Liver (tissue), 9 donors: ENCODE data around the gene CENPX. TPM values are rescaled to one million over a fixed set of nuclear protein-coding genes. Genes with fewer than 3 reads are reported as not detected.

ENCODE experiments used
- DNase-seq: peaks from one replicate; pipeline ENCODE4 v3.0.0-alpha.2; 2017; ENCODE audit warnings: low spot score
- H3K27ac ChIP-seq, 2 donors: one replicate each; pipeline ENCODE4 v1.7.0; 2013; ENCODE audit warnings: inconsistent platforms in 2 of 2, low read length in 2 of 2, control low read depth in 1 of 2, low read depth in 1 of 2, mild to moderate bottlenecking in 1 of 2
- H3K27me3 ChIP-seq, 4 donors: one replicate each; pipeline versions ENCODE4 v1.6.1 to v1.7.0; 2013; ENCODE audit warnings: low read length in 3 of 4, inconsistent platforms in 1 of 4, mild to moderate bottlenecking in 1 of 4, moderate library complexity in 1 of 4; ENCODE audit not compliant: control insufficient read depth in 4 of 4, insufficient read depth in 4 of 4
- H3K36me3 ChIP-seq, 4 donors: one replicate each; pipeline versions ENCODE4 v1.6.1 to v1.7.0; 2013; ENCODE audit warnings: low read length in 3 of 4, mild to moderate bottlenecking in 3 of 4, low read depth in 1 of 4, moderate library complexity in 1 of 4; ENCODE audit not compliant: control insufficient read depth in 4 of 4, insufficient read depth in 3 of 4
- H3K4me1 ChIP-seq, 4 donors: one replicate each; pipeline versions ENCODE4 v1.6.1 to v1.7.0; 2013; ENCODE audit warnings: low read length in 3 of 4, mild to moderate bottlenecking in 3 of 4, moderate library complexity in 1 of 4; ENCODE audit not compliant: control insufficient read depth in 4 of 4, insufficient read depth in 4 of 4
- H3K4me3 ChIP-seq, 3 donors: one replicate each; pipeline versions ENCODE4 v1.6.1 to v1.7.0; 2013; ENCODE audit warnings: low read length in 3 of 3, control low read depth in 1 of 3, low read depth in 1 of 3, mild to moderate bottlenecking in 1 of 3
- H3K9ac ChIP-seq, 2 donors: one replicate each; pipeline ENCODE4 v1.7.0; 2013; ENCODE audit warnings: low read length in 2 of 2, mild to moderate bottlenecking in 2 of 2, moderate library complexity in 2 of 2, control low read depth in 1 of 2, low read depth in 1 of 2
- H3K9me3 ChIP-seq, 4 donors: one replicate each; pipeline versions ENCODE4 v1.6.1 to v1.7.0; 2013; ENCODE audit warnings: low read length in 3 of 4; ENCODE audit not compliant: control insufficient read depth in 4 of 4
- EGR1 ChIP-seq, 2 donors: IDR thresholded peaks; 2 replicates each; pipeline ENCODE4 v1.6.1; 2016 to 2018; ENCODE audit warnings: antibody characterized with exemption in 2 of 2, low read depth in 2 of 2
- HNF4A ChIP-seq, 2 donors: conservative IDR thresholded peaks; 2 replicates each; pipeline ENCODE4 v1.6.1; 2016; ENCODE audit warnings: antibody characterized with exemption in 2 of 2, mild to moderate bottlenecking in 2 of 2
- NR2F2 ChIP-seq: IDR thresholded peaks from 2 replicates; pipeline ENCODE4 v1.6.1; 2016; ENCODE audit warnings: antibody characterized with exemption
- TAF1 ChIP-seq: conservative IDR thresholded peaks from 2 replicates; pipeline ENCODE4 v1.6.1; 2016; ENCODE audit warnings: antibody characterized with exemption, mild to moderate bottlenecking
- WGBS: extraction: QIAGEN DNeasy Blood & Tissue Kit; methylation state at CpG from one replicate; pipeline ENCODE4 v1.1.7; 2013; 5-methylcytosine and 5-hydroxymethylcytosine counted together
- polyA plus RNA-seq, 2 donors: library from polyadenylated mRNA; stranded (reverse) in 1 of 2; unstranded in 1 of 2; fragments of 200-250 nt in 1 of 2; fragments of >200 nt in 1 of 2; fragmentation: Nextera tagmentation in 1 of 2; extraction: Ambion mirVana in 1 of 2; gene quantifications; one replicate each; pipeline versions ENCODE4 v1.2.1 to v1.2.3, GENCODE V29; 2013 to 2015
- total RNA-seq, 2 donors: library from RNA; depleted of rRNA; stranded (reverse); fragments of >200 nt; gene quantifications; one replicate each; pipeline ENCODE4 v1.2.3, GENCODE V29; 2014
- TF ChIP-seq, protein P1 (sequence below): IDR thresholded peaks from 2 replicates; pipeline ENCODE4 v1.6.1; 2016; ENCODE audit warnings: antibody characterized with exemption
- TF ChIP-seq, protein P2 (sequence below): fragments of 150-350 bp; IDR thresholded peaks from 2 replicates; pipeline ENCODE4 v1.5.1; 2017; ENCODE audit warnings: improper control_type of control experiment, low read depth, low read length; ENCODE audit not compliant: missing input control
- donor health status: healthy.
- donor health status: healthy.
- donor health status: healthy.
- donor health status: healthy.
- donor health status: healthy.

Gene CENPX
- total and polyA plus RNA-seq, 4 donors, result 22.5 to 83.9 (median 44.9) TPM

DNA sequence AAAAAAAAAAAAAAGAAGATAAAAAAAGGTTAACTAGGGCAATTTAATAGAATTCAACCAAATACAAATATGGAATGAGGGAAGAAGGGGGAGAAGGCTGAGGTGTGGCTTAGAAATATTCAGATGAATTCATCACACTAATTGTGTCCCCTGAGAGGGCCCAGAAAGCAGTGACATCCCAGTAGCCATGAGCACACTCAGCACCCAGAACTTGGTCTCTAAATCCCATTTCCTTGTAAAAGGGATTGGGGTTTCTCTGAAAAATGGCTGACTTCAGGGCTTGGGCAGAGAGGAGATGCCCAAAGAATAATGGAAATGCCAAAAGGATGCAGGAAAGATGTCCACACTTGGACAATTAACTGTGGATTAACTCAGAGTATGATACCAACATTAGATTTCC lies 49.2 kb downstream of the CENPX start:
- TF ChIP-seq, protein P1, sequence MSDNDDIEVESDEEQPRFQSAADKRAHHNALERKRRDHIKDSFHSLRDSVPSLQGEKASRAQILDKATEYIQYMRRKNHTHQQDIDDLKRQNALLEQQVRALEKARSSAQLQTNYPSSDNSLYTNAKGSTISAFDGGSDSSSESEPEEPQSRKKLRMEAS, result no peak
- no peak for TF ChIP-seq HNF4A (conservative IDR thresholded peaks at IDR 0.05)
- Histone ChIP-seq H3K4me3 (no peak overlapping the region), H3K9me3 (peaks cover 0 to 2% (median 0%) of the 10 kb centered on the region in 4 donors), H3K4me1 (peaks cover 3 to 26% (median 11%) of the 10 kb centered on the region in 4 donors), H3K27me3 (no peaks in the 10 kb centered on the region), H3K9ac (no peak overlapping the region), H3K36me3 (no peaks in the 10 kb centered on the region), H3K27ac (no peak overlapping the region)
- DNase-seq, result no peak

DNA sequence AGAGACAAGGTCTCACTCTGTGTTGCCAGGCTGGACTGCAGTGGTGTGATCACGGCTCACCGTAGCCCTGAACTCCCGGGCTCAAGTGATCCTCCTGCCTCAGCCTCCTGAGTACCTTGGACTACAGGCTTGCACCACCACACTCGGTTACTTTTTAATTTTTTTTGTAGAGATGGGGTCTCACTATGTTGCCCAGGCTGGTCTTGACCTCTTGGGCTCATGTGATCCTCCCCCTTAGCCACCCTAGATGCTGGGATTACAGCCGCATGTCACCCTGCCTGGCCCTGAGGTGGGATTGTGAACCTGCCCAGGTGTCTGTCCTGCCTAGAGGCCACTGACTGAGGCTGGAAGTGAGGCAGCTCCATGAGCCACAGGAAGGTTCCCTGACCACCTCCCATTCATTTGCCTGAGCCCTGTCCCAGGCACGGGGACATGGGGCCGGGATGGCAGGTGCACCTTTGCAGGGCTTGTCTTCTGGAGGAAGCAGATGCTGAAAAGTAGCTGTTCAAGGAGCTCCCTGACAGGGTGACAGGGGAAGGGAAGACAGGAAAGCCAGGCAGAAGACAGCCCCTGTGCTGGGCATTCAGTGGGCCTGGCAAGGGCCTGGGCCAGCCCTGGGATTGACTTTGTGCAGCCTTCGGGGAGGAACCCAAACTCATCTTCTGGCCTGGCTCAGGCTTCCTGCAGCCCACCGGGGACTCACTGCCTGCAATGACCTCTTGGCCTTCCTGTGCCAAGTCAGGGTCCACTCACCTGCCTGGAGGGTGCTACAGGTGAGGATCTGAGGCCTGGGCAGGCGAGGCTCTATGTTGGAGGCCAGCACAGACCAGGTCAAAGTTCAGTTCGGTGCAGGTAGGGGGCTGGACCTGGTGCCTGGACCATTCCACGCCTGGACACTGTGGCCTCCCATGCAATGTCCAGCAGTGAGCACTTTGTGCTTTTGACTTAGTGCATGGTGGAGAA lies 53.5 kb downstream of the CENPX start:
- Histone ChIP-seq H3K4me1 (peaks cover 8 to 33% (median 18%) of the 10 kb centered on the region in 4 donors), H3K36me3 (no peaks in the 10 kb centered on the region), H3K27ac (no peak overlapping the region), H3K4me3 (no peak overlapping the region), H3K9me3 (peaks cover 0 to 2% (median 0%) of the 10 kb centered on the region in 4 donors), H3K27me3 (no peaks in the 10 kb centered on the region), H3K9ac (no peak overlapping the region)
- WGBS, result 79% methylated on average over 12 of the region's 12 CpGs
- TF ChIP-seq EGR1 (IDR thresholded peaks at IDR 0.05; ENCODE audit: low read depth in 2 of 2) (no peak), NR2F2 (no peak), TAF1 (no peak), HNF4A (conservative IDR thresholded peaks at IDR 0.05) (peak in 1 of 2 donors; percentile 16)
- TF ChIP-seq, protein P2, sequence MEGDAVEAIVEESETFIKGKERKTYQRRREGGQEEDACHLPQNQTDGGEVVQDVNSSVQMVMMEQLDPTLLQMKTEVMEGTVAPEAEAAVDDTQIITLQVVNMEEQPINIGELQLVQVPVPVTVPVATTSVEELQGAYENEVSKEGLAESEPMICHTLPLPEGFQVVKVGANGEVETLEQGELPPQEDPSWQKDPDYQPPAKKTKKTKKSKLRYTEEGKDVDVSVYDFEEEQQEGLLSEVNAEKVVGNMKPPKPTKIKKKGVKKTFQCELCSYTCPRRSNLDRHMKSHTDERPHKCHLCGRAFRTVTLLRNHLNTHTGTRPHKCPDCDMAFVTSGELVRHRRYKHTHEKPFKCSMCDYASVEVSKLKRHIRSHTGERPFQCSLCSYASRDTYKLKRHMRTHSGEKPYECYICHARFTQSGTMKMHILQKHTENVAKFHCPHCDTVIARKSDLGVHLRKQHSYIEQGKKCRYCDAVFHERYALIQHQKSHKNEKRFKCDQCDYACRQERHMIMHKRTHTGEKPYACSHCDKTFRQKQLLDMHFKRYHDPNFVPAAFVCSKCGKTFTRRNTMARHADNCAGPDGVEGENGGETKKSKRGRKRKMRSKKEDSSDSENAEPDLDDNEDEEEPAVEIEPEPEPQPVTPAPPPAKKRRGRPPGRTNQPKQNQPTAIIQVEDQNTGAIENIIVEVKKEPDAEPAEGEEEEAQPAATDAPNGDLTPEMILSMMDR, result no peak
- no peak for DNase-seq

Other genes with a start within 250 kb of the CENPX start
- gene GCGR, start 218.7 kb downstream of the CENPX start, total RNA-seq, result 10 to 100 TPM; 20.7 to 72.0 TPM
- 10 to 100 TPM; 42.0 to 55.8 TPM for gene GCGR, start 218.7 kb downstream of the CENPX start, polyA plus RNA-seq
- gene MCRIP1, start 189.6 kb downstream of the CENPX start, total RNA-seq, result 10 to 100 TPM; 16.6 to 42.0 TPM
- 10 to 100 TPM; 24.2 to 28.2 TPM for gene MCRIP1, start 189.6 kb downstream of the CENPX start, polyA plus RNA-seq
- not detected for gene PPP1R27, start 187.8 kb downstream of the CENPX start, total RNA-seq
- under 1 TPM; 0.31 to 0.35 TPM for gene PPP1R27, start 187.8 kb downstream of the CENPX start, polyA plus RNA-seq
- gene P4HB, start 162.3 kb downstream of the CENPX start, total RNA-seq, result 1,000 to 10,000 TPM; 1,086 to 3,361 TPM
- gene P4HB, start 162.3 kb downstream of the CENPX start, polyA plus RNA-seq, result 1,000 to 10,000 TPM in 1 of 2 donors, 100 to 1,000 TPM in 1; 1,000 to 2,066 TPM
- gene ARHGDIA, start 151.5 kb downstream of the CENPX start, total RNA-seq, result 10 to 100 TPM; 35.5 to 47.3 TPM
- 100 to 1,000 TPM; 103 to 142 TPM for gene ARHGDIA, start 151.5 kb downstream of the CENPX start, polyA plus RNA-seq
- gene ALYREF, start 131.3 kb downstream of the CENPX start, total RNA-seq, result 10 to 100 TPM; 22.6 to 67.4 TPM
- 10 to 100 TPM in 1 of 2 donors, 1 to 10 TPM in 1; 2.5 to 24.6 TPM for gene ALYREF, start 131.3 kb downstream of the CENPX start, polyA plus RNA-seq
- 10 to 100 TPM; 71.0 to 78.7 TPM for gene ANAPC11, start 131.2 kb downstream of the CENPX start, total RNA-seq
- gene ANAPC11, start 131.2 kb downstream of the CENPX start, polyA plus RNA-seq, result 100 to 1,000 TPM; 160 to 246 TPM
- under 1 TPM; 0.25 to 0.84 TPM for gene NPB, start 120.6 kb downstream of the CENPX start, total RNA-seq
- gene NPB, start 120.6 kb downstream of the CENPX start, polyA plus RNA-seq, result under 1 TPM; 0.15 to 0.92 TPM
- gene PCYT2, start 111.5 kb downstream of the CENPX start, total RNA-seq, result 100 to 1,000 TPM in 1 of 2 donors, 10 to 100 TPM in 1; 86.0 to 101 TPM
- gene PCYT2, start 111.5 kb downstream of the CENPX start, polyA plus RNA-seq, result 10 to 100 TPM; 63.9 to 90.9 TPM
- 10 to 100 TPM; 13.5 to 16.5 TPM for gene SIRT7, start 104.7 kb downstream of the CENPX start, total RNA-seq
- 1 to 10 TPM; 7.1 to 9.4 TPM for gene SIRT7, start 104.7 kb downstream of the CENPX start, polyA plus RNA-seq
- gene MAFG, start 95.1 kb downstream of the CENPX start, total RNA-seq, result 10 to 100 TPM; 11.7 to 17.0 TPM
- 1 to 10 TPM; 3.0 to 6.1 TPM for gene MAFG, start 95.1 kb downstream of the CENPX start, polyA plus RNA-seq
- 10 to 100 TPM; 10.4 to 14.1 TPM for gene PYCR1, start 85.6 kb downstream of the CENPX start, total RNA-seq
- 1 to 10 TPM; 5.0 to 5.1 TPM for gene PYCR1, start 85.6 kb downstream of the CENPX start, polyA plus RNA-seq
- not detected for gene MYADML2, start 75.6 kb downstream of the CENPX start, total RNA-seq
- not detected for gene MYADML2, start 75.6 kb downstream of the CENPX start, polyA plus RNA-seq
- 1 to 10 TPM in 1 of 2 donors, under 1 TPM in 1; 0.19 to 5.4 TPM for gene NOTUM, start 61.7 kb downstream of the CENPX start, total RNA-seq
- gene NOTUM, start 61.7 kb downstream of the CENPX start, polyA plus RNA-seq, result 1 to 10 TPM; 1.1 to 2.0 TPM
- 10 to 100 TPM; 17.8 to 26.2 TPM for gene ASPSCR1, start 45.2 kb downstream of the CENPX start, total RNA-seq
- gene ASPSCR1, start 45.2 kb downstream of the CENPX start, polyA plus RNA-seq, result 10 to 100 TPM; 19.0 to 21.7 TPM
- gene LRRC45, start 427 bp upstream of the CENPX start, total RNA-seq, result 10 to 100 TPM in 1 of 2 donors, 1 to 10 TPM in 1; 7.2 to 14.1 TPM
- gene LRRC45, start 427 bp upstream of the CENPX start, polyA plus RNA-seq, result 1 to 10 TPM; 4.0 to 6.8 TPM
- gene RAC3, start 8.8 kb upstream of the CENPX start, total RNA-seq, result 1 to 10 TPM; 3.1 to 6.3 TPM
- 1 to 10 TPM in 1 of 2 donors, under 1 TPM in 1; 0.63 to 3.5 TPM for gene RAC3, start 8.8 kb upstream of the CENPX start, polyA plus RNA-seq
- 100 to 1,000 TPM in 1 of 2 donors, 10 to 100 TPM in 1; 58.6 to 504 TPM for gene DCXR, start 14.8 kb upstream of the CENPX start, total RNA-seq
- gene DCXR, start 14.8 kb upstream of the CENPX start, polyA plus RNA-seq, result 1,000 to 10,000 TPM in 1 of 2 donors, 100 to 1,000 TPM in 1; 667 to 1,190 TPM
- 10 to 100 TPM; 15.0 to 23.7 TPM for gene RFNG, start 28.9 kb upstream of the CENPX start, total RNA-seq
- 10 to 100 TPM; 23.2 to 36.0 TPM for gene RFNG, start 28.9 kb upstream of the CENPX start, polyA plus RNA-seq
- gene GPS1, start 29.0 kb upstream of the CENPX start, total RNA-seq, result 10 to 100 TPM; 59.4 to 66.3 TPM
- gene GPS1, start 29.0 kb upstream of the CENPX start, polyA plus RNA-seq, result 10 to 100 TPM; 53.9 to 58.3 TPM
- 10 to 100 TPM; 40.6 to 59.5 TPM for gene DUS1L, start 42.9 kb upstream of the CENPX start, total RNA-seq
- gene DUS1L, start 42.9 kb upstream of the CENPX start, polyA plus RNA-seq, result 10 to 100 TPM; 47.2 to 74.7 TPM
- gene FASN, start 75.4 kb upstream of the CENPX start, total RNA-seq, result 100 to 1,000 TPM; 184 to 229 TPM
- 10 to 100 TPM; 53.1 to 75.3 TPM for gene FASN, start 75.4 kb upstream of the CENPX start, polyA plus RNA-seq
- gene CCDC57, start 190.0 kb upstream of the CENPX start, total RNA-seq, result 10 to 100 TPM in 1 of 2 donors, 1 to 10 TPM in 1; 5.4 to 13.6 TPM
- 10 to 100 TPM in 1 of 2 donors, 1 to 10 TPM in 1; 9.8 to 19.1 TPM for gene CCDC57, start 190.0 kb upstream of the CENPX start, polyA plus RNA-seq
- 10 to 100 TPM in 1 of 2 donors, 1 to 10 TPM in 1; 9.2 to 10.5 TPM for gene SLC16A3, start 206.2 kb upstream of the CENPX start, total RNA-seq
- gene SLC16A3, start 206.2 kb upstream of the CENPX start, polyA plus RNA-seq, result 1 to 10 TPM; 1.1 to 8.4 TPM